ENCODE data around the gene PEF1.
A peak's percentile ranks its signal among the peaks of the same experiment; 100 is the strongest.
"Not testable (repeated sequence)": the region's sequence is repeated elsewhere in the genome, so short reads cannot be mapped to it uniquely, and the experiment has no call there.

Gene PEF1

DNA sequence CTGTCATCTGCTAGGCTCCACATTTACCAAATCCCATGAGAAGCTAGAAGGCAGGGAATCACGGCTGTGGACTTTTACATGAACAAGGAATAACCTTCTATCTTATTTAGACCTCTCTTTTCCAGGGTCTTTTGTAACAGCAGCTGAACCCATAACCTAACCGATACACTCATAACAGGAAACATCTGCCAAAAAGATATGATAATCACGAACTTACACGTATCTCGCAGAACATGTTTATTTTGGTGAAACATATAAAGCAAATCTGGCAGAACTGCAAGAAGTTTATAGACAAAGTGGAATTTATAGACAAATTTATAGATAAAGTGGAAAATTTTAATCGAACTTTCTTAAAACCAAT is 48.0 kb downstream of the PEF1 start:
- Histone ChIP-seq H3K4me1 (ENCODE audit: control insufficient read depth, insufficient read depth, low read length, poor library complexity, severe bottlenecking) (no peaks in the 10 kb centered on the region), H3K9me3 (ENCODE audit: control insufficient read depth, low read length) (no peaks in the 10 kb centered on the region), H3K4me3 (ENCODE audit: insufficient read depth, low read depth, low read length, poor library complexity, severe bottlenecking) (no peak overlapping the region), H3K27me3 (replicated peaks; ENCODE audit: control insufficient read depth, insufficient read depth, low read length, poor library complexity, severe bottlenecking) (no peaks in the 10 kb centered on the region), H3K27ac (ENCODE audit: insufficient read depth, low read length, poor library complexity, severe bottlenecking) (no peak overlapping the region), H3K36me3 (ENCODE audit: control insufficient read depth, insufficient read depth, low read length) (no peaks in the 10 kb centered on the region)
- DNase-seq: no peak

- no peak for DNase-seq
- no peak overlapping the region for H3K4me3 ChIP-seq (ENCODE audit: insufficient read depth, low read depth, low read length, poor library complexity, severe bottlenecking)
Observed at GRCh38 chr1:31595836-31596736, 48.6 kb downstream of the PEF1 start.

GRCh38 chr1:31593770-31594632 is 50.7 kb downstream of the PEF1 start:
- H3K36me3 ChIP-seq (ENCODE audit: control insufficient read depth, insufficient read depth, low read length): no peaks in the 10 kb centered on the region
- DNase-seq: peak in 2 of 3 donors; percentile 31

More at GRCh38 chr1:31595836-31596736, 48.6 kb downstream of the PEF1 start:
- Histone ChIP-seq H3K27me3 (replicated peaks; ENCODE audit: control insufficient read depth, insufficient read depth, low read length, poor library complexity, severe bottlenecking) (no peaks in the 10 kb centered on the region), H3K36me3 (ENCODE audit: control insufficient read depth, insufficient read depth, low read length) (no peaks in the 10 kb centered on the region), H3K4me1 (ENCODE audit: control insufficient read depth, insufficient read depth, low read length, poor library complexity, severe bottlenecking) (no peaks in the 10 kb centered on the region), H3K27ac (ENCODE audit: insufficient read depth, low read length, poor library complexity, severe bottlenecking) (no peak overlapping the region), H3K9me3 (ENCODE audit: control insufficient read depth, low read length) (no peaks in the 10 kb centered on the region)

GRCh38 chr1:31593136-31593665 is 51.5 kb downstream of the PEF1 start:
- Histone ChIP-seq H3K4me1 (ENCODE audit: control insufficient read depth, insufficient read depth, low read length, poor library complexity, severe bottlenecking) (no peaks in the 10 kb centered on the region), H3K9me3 (ENCODE audit: control insufficient read depth, low read length) (no peaks in the 10 kb centered on the region), H3K27me3 (replicated peaks; ENCODE audit: control insufficient read depth, insufficient read depth, low read length, poor library complexity, severe bottlenecking) (no peaks in the 10 kb centered on the region), H3K27ac (ENCODE audit: insufficient read depth, low read length, poor library complexity, severe bottlenecking) (no peak overlapping the region), H3K36me3 (ENCODE audit: control insufficient read depth, insufficient read depth, low read length) (no peaks in the 10 kb centered on the region), H3K4me3 (ENCODE audit: insufficient read depth, low read depth, low read length, poor library complexity, severe bottlenecking) (no peak overlapping the region)
- DNase-seq: no peak

More at GRCh38 chr1:31593770-31594632, 50.7 kb downstream of the PEF1 start:
- H3K4me1 ChIP-seq (ENCODE audit: control insufficient read depth, insufficient read depth, low read length, poor library complexity, severe bottlenecking): no peaks in the 10 kb centered on the region
- no peak overlapping the region for H3K27ac ChIP-seq (ENCODE audit: insufficient read depth, low read length, poor library complexity, severe bottlenecking)
- H3K27me3 ChIP-seq (replicated peaks; ENCODE audit: control insufficient read depth, insufficient read depth, low read length, poor library complexity, severe bottlenecking): no peaks in the 10 kb centered on the region
- H3K9me3 ChIP-seq (ENCODE audit: control insufficient read depth, low read length): no peaks in the 10 kb centered on the region
- no peak overlapping the region for H3K4me3 ChIP-seq (ENCODE audit: insufficient read depth, low read depth, low read length, poor library complexity, severe bottlenecking)

DNA sequence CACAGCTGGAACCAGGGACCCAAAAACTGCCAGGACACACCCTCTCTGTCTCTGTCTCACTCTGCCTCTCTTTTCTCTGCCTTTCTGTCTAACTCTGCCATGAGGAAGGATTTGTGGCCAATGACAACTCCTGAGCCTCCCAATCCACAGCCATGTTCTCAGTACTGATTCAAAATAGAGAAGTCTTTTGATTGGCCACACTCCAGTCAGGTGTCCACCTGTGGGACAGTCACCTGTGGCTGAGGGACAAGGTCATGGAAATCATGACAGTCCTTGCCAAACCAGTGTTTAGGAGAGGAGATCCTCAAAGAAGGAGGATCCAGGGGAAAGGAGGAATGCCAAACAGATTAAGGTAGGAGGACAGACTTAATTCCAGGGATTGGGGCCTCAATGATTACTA is 52.5 kb downstream of the PEF1 start:
- Histone ChIP-seq H3K36me3 (ENCODE audit: control insufficient read depth, insufficient read depth, low read length) (no peaks in the 10 kb centered on the region), H3K4me1 (ENCODE audit: control insufficient read depth, insufficient read depth, low read length, poor library complexity, severe bottlenecking) (no peaks in the 10 kb centered on the region), H3K4me3 (ENCODE audit: insufficient read depth, low read depth, low read length, poor library complexity, severe bottlenecking) (no peak overlapping the region), H3K9me3 (ENCODE audit: control insufficient read depth, low read length) (no peaks in the 10 kb centered on the region), H3K27me3 (replicated peaks; ENCODE audit: control insufficient read depth, insufficient read depth, low read length, poor library complexity, severe bottlenecking) (no peaks in the 10 kb centered on the region), H3K27ac (ENCODE audit: insufficient read depth, low read length, poor library complexity, severe bottlenecking) (no peak overlapping the region)
- no peak for DNase-seq

GRCh38 chr1:31591425-31592093 is 53.1 kb downstream of the PEF1 start:
- Histone ChIP-seq H3K36me3 (ENCODE audit: control insufficient read depth, insufficient read depth, low read length) (no peaks in the 10 kb centered on the region), H3K27ac (ENCODE audit: insufficient read depth, low read length, poor library complexity, severe bottlenecking) (no peak overlapping the region), H3K4me3 (ENCODE audit: insufficient read depth, low read depth, low read length, poor library complexity, severe bottlenecking) (no peak overlapping the region), H3K27me3 (replicated peaks; ENCODE audit: control insufficient read depth, insufficient read depth, low read length, poor library complexity, severe bottlenecking) (no peaks in the 10 kb centered on the region), H3K9me3 (ENCODE audit: control insufficient read depth, low read length) (no peaks in the 10 kb centered on the region), H3K4me1 (ENCODE audit: control insufficient read depth, insufficient read depth, low read length, poor library complexity, severe bottlenecking) (no peaks in the 10 kb centered on the region)
- no peak for DNase-seq

- DNase-seq: no peak
- no peaks in the 10 kb centered on the region for H3K4me1 ChIP-seq (ENCODE audit: control insufficient read depth, insufficient read depth, low read length, poor library complexity, severe bottlenecking)
- H3K9me3 ChIP-seq (ENCODE audit: control insufficient read depth, low read length): no peaks in the 10 kb centered on the region
- no peaks in the 10 kb centered on the region for H3K27me3 ChIP-seq (replicated peaks; ENCODE audit: control insufficient read depth, insufficient read depth, low read length, poor library complexity, severe bottlenecking)
- H3K36me3 ChIP-seq (ENCODE audit: control insufficient read depth, insufficient read depth, low read length): no peaks in the 10 kb centered on the region
- H3K27ac ChIP-seq (ENCODE audit: insufficient read depth, low read length, poor library complexity, severe bottlenecking): no peak overlapping the region
- no peak overlapping the region for H3K4me3 ChIP-seq (ENCODE audit: insufficient read depth, low read depth, low read length, poor library complexity, severe bottlenecking)
Observed at GRCh38 chr1:31588751-31589515, 55.7 kb downstream of the PEF1 start.

DNA sequence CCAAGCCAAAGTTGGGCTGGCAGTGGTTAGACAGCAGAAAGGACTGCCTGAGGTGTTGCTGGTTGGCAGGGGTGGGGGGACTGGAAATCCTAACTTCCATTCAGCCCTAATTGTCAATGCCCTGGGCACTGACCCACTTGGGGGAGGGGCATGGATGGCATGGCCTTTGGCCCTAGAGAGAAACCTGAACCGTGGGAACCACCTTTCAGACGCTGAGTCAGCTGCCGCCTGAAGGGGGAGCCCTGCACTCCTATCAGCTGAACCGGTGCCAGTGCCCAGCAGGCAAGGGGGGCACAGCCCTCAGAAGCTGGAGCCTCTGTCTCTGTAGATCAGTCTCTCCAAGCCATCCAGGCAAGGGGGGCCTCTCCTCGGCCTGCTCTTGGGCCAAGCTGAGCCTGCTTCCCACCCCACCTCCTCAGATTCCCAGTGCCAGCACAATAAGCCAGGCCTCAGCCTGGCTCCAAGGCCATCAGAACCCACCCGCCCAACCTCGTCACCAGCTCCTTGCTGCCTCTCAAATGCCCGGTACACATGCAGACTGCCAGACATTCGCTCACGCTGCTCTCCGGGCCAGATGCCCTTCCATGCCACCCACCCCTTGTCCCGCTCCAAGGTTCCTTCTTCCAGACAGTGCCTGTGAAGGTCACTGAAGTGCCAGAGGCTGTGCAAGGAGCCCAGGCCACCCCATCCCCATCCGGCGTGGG is 56.8 kb downstream of the PEF1 start:
- Histone ChIP-seq H3K27me3 (replicated peaks; ENCODE audit: control insufficient read depth, insufficient read depth, low read length, poor library complexity, severe bottlenecking) (no peaks in the 10 kb centered on the region), H3K27ac (ENCODE audit: insufficient read depth, low read length, poor library complexity, severe bottlenecking) (no peak overlapping the region), H3K9me3 (ENCODE audit: control insufficient read depth, low read length) (no peaks in the 10 kb centered on the region), H3K36me3 (ENCODE audit: control insufficient read depth, insufficient read depth, low read length) (no peaks in the 10 kb centered on the region), H3K4me1 (ENCODE audit: control insufficient read depth, insufficient read depth, low read length, poor library complexity, severe bottlenecking) (no peaks in the 10 kb centered on the region), H3K4me3 (ENCODE audit: insufficient read depth, low read depth, low read length, poor library complexity, severe bottlenecking) (no peak overlapping the region)
- DNase-seq: peak in 1 of 3 donors; percentile 5

- H3K4me1 ChIP-seq (ENCODE audit: control insufficient read depth, insufficient read depth, low read length, poor library complexity, severe bottlenecking); H3K36me3 ChIP-seq (ENCODE audit: control insufficient read depth, insufficient read depth, low read length); H3K4me3 ChIP-seq (ENCODE audit: insufficient read depth, low read depth, low read length, poor library complexity, severe bottlenecking); H3K27me3 ChIP-seq (replicated peaks; ENCODE audit: control insufficient read depth, insufficient read depth, low read length, poor library complexity, severe bottlenecking); DNase-seq; H3K9me3 ChIP-seq (ENCODE audit: control insufficient read depth, low read length); H3K27ac ChIP-seq (ENCODE audit: insufficient read depth, low read length, poor library complexity, severe bottlenecking): not testable (repeated sequence)
Observed at GRCh38 chr1:31587328-31587699, 57.4 kb downstream of the PEF1 start.

All from effector memory CD4-positive, alpha-beta T cell (primary cell).